ENCODE measurements around the gene BTBD1. TPM values are rescaled to one million over a fixed set of nuclear protein-coding genes. Genes with fewer than 3 reads are reported as not detected.
"Not testable (repeated sequence)": the region's sequence is repeated elsewhere in the genome, so short reads cannot be mapped to it uniquely, and the experiment has no call there.

The BTBD1 gene
- total RNA-seq, 2 donors from 2014 or later: 35.9 to 37.0 TPM

- not testable (repeated sequence) for H3K4me1 Mint-ChIP-seq, DNase-seq
- WGBS, 2 experiments (ENCODE audit: insufficient coverage in 1 of 2, insufficient read length in 1 of 2): 90% methylated on average over 2 to 3 of the region's 3 CpGs
These were observed 18.4 kb upstream of the BTBD1 start for GRCh38 chr15:83085461-83085860.

DNA sequence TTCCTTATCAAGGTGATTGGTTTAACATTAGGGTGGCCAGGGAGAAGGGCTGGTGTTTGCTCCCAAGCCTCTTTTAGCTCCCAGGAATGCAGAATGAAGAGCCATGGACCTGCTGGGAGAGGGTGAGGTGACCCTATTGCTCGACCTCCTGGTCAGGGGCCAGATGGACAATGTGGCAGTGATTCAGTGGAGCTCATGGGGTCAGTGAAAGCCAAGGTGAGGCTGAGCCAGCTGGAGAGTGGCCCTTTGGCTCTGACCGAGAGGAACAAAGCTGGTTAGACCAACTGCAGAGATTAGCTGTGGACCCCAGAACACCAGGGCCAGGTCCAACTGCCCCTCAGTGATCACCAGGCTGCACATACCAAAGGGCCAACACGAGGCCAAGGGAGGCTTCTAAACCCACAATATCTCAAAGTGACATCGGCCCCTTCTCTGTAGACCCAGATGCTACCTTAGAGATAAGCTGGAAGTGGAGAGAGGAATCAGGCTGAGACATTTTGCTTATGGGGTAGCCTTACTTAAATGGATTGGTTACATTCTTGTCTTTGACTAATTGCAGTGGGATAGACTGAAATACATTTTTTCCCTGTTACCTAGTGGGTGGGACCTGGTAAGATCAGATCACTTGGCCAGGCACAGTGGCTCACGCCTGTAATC, 15.8 kb upstream of the BTBD1 start:
- no peaks in the 10 kb centered on the region for H3K4me1 Mint-ChIP-seq
- Histone ChIP-seq H3K9me3 (ENCODE audit: control insufficient read depth, low read length) (no peaks in the 10 kb centered on the region), H3K9ac (ENCODE audit: extremely low read depth, low read length, poor library complexity, severe bottlenecking) (no peak overlapping the region), H3K36me3 (ENCODE audit: control insufficient read depth, insufficient read depth, low read length) (no peaks in the 10 kb centered on the region), H3K27me3 (ENCODE audit: control insufficient read depth, insufficient read depth, low read length, poor library complexity, severe bottlenecking) (no peaks in the 10 kb centered on the region), H3K4me1 (ENCODE audit: control insufficient read depth, insufficient read depth, low read length) (no peaks in the 10 kb centered on the region), H3K4me3 (ENCODE audit: low read length) (no peak overlapping the region), H3K27ac (ENCODE audit: low read depth, low read length) (no peak overlapping the region)
- H3K27ac Mint-ChIP-seq: no peak overlapping the region
- no peaks in the 10 kb centered on the region for H3K9me3 Mint-ChIP-seq
- DNase-seq: no peak
- peaks cover 11% of the 10 kb centered on the region for H3K27me3 Mint-ChIP-seq (ENCODE audit: insufficient read depth)
- no peaks in the 10 kb centered on the region for H3K36me3 Mint-ChIP-seq (ENCODE audit: low read depth)
- TF ChIP-seq, protein P1, sequence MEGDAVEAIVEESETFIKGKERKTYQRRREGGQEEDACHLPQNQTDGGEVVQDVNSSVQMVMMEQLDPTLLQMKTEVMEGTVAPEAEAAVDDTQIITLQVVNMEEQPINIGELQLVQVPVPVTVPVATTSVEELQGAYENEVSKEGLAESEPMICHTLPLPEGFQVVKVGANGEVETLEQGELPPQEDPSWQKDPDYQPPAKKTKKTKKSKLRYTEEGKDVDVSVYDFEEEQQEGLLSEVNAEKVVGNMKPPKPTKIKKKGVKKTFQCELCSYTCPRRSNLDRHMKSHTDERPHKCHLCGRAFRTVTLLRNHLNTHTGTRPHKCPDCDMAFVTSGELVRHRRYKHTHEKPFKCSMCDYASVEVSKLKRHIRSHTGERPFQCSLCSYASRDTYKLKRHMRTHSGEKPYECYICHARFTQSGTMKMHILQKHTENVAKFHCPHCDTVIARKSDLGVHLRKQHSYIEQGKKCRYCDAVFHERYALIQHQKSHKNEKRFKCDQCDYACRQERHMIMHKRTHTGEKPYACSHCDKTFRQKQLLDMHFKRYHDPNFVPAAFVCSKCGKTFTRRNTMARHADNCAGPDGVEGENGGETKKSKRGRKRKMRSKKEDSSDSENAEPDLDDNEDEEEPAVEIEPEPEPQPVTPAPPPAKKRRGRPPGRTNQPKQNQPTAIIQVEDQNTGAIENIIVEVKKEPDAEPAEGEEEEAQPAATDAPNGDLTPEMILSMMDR (conservative IDR thresholded peaks at IDR 0.05): no peak
- H3K4me3 Mint-ChIP-seq: no peak overlapping the region
- 88 to 98% methylated on average over 4 to 5 of the region's 5 CpGs for WGBS, 2 experiments (ENCODE audit: insufficient coverage in 1 of 2, insufficient read length in 1 of 2)

More at GRCh38 chr15:83085461-83085860, 18.4 kb upstream of the BTBD1 start:
- H3K36me3 ChIP-seq (ENCODE audit: control insufficient read depth, insufficient read depth, low read length); H3K36me3 Mint-ChIP-seq (ENCODE audit: low read depth); H3K4me3 ChIP-seq (ENCODE audit: low read length); H3K27me3 Mint-ChIP-seq (ENCODE audit: insufficient read depth); H3K9me3 Mint-ChIP-seq; H3K27ac ChIP-seq (ENCODE audit: low read depth, low read length); H3K27ac Mint-ChIP-seq; H3K4me3 Mint-ChIP-seq; H3K4me1 ChIP-seq (ENCODE audit: control insufficient read depth, insufficient read depth, low read length); H3K9ac ChIP-seq (ENCODE audit: extremely low read depth, low read length, poor library complexity, severe bottlenecking); H3K27me3 ChIP-seq (ENCODE audit: control insufficient read depth, insufficient read depth, low read length, poor library complexity, severe bottlenecking); H3K9me3 ChIP-seq (ENCODE audit: control insufficient read depth, low read length): not testable (repeated sequence)
- TF ChIP-seq, protein P1 (conservative IDR thresholded peaks at IDR 0.05): peak; percentile 61

DNA sequence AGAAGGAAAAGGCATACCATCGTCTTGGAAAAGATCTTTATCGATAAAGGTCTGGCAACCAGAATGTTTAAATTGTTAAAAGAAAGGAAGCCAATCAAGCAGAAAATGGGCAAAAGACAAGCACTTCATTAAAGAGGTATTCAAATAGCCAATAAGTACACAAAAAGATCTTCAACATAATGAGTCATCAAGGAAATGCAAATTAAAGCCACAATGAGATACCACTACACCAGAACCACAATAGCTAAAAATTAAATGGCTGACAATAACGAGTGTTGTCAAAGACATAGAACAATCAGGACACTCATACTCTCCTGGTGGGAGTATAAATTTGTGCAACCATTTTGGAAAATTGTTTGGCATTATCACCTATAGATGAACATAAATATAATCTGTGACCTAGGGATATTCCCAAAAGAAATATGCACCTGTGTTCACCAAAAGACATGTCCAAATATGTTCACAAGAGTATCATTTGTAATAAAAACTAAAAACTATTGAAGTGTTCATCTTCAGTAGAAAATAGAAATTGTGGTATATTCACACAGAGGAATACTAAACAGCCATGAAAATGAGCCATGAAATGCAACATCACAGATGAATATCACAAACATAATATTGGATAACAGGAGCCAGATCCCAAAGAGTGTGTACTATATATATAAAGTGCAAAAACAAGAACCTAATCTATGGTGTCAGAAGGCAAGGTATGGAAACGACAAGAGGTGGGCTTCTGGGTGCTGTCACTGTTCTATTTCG, 14.4 kb upstream of the BTBD1 start:
- 90 to 97% methylated on average over 4 to 5 of the region's 5 CpGs for WGBS, 2 experiments (ENCODE audit: insufficient coverage in 1 of 2, insufficient read length in 1 of 2)
- no peak overlapping the region for H3K4me3 Mint-ChIP-seq
- Histone ChIP-seq H3K4me1 (ENCODE audit: control insufficient read depth, insufficient read depth, low read length) (no peaks in the 10 kb centered on the region), H3K9me3 (ENCODE audit: control insufficient read depth, low read length) (no peaks in the 10 kb centered on the region), H3K27me3 (ENCODE audit: control insufficient read depth, insufficient read depth, low read length, poor library complexity, severe bottlenecking) (no peaks in the 10 kb centered on the region), H3K36me3 (ENCODE audit: control insufficient read depth, insufficient read depth, low read length) (no peaks in the 10 kb centered on the region), H3K27ac (ENCODE audit: low read depth, low read length) (no peak overlapping the region), H3K9ac (ENCODE audit: extremely low read depth, low read length, poor library complexity, severe bottlenecking) (no peak overlapping the region), H3K4me3 (ENCODE audit: low read length) (no peak overlapping the region)
- peaks cover 13% of the 10 kb centered on the region for H3K27me3 Mint-ChIP-seq (ENCODE audit: insufficient read depth)
- H3K9me3 Mint-ChIP-seq: no peaks in the 10 kb centered on the region
- H3K36me3 Mint-ChIP-seq (ENCODE audit: low read depth): no peaks in the 10 kb centered on the region
- DNase-seq: no peak
- H3K4me1 Mint-ChIP-seq: no peaks in the 10 kb centered on the region
- H3K27ac Mint-ChIP-seq: no peak overlapping the region
- TF ChIP-seq, protein P1 (conservative IDR thresholded peaks at IDR 0.05): no peak

Data from endodermal cell (in vitro differentiated cells).